ENCODE measurements around the gene RAPGEF2.
"Not testable (repeated sequence)": the region's sequence is repeated elsewhere in the genome, so short reads cannot be mapped to it uniquely, and the experiment has no call there.

The RAPGEF2 gene

DNA sequence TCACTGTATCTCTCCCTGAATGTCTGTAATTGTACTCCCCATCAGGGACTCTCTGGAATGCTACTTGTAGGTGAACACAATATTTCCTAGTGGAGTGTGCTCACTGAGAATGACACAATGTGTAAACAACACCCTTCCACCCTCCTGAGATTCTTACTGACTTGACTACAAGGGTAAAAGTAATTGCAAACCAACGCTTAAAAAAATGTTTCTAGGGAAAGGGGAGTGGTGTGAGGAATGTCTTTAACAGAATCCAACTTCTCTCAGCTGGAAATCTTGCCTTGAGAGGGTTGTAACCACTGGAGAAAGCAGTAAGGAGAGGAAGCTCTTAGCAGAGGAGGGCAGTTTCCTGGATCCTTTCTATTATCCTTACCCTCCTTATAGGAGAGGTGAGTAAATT is 5.1 kb upstream of the RAPGEF2 start:
- no peak for DNase-seq (ENCODE audit: low spot score)

DNA sequence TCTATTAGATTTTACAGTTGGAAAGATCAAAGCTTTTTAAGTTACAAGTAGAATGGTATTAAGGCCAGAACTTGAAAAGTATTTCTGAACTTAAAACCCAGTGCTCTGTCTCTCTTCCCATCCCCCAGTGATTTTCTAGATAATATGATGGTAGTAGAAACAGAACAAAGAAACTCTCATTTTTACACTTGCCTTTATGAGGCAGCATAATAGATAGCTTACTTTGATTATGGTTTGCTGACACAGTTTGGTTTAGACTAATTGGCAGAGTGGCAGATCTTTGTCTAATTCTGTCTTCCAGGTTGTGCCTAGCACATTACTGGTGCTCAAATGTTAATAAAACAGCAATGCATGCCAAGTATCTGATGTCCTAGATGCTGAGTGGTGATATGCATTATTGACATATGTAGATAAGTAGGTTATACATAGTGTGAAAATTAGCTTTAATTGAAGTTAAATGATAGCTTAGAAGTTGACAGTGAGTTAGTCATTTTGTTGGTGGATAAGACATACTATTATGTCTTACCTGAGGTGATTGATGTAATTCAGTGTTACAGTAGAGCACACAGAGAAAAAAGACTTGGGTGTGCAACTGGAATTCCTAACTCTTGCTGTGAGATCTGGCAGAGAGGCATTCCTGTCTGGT is 4.3 kb upstream of the RAPGEF2 start:
- DNase-seq (ENCODE audit: low spot score), result no peak

GRCh38 chr4:159101988-159102621 is 774 bp upstream of the RAPGEF2 start:
- DNase-seq (ENCODE audit: low spot score), result no peak

- peak; percentile 11 for DNase-seq (ENCODE audit: low spot score)
Observed at GRCh38 chr4:159103384-159103990, 608 bp downstream of the RAPGEF2 start.

GRCh38 chr4:159104694-159105414 is 2.0 kb downstream of the RAPGEF2 start:
- DNase-seq (ENCODE audit: low spot score), result peak; percentile 60

GRCh38 chr4:159105761-159106243 is 2.9 kb downstream of the RAPGEF2 start:
- peak; percentile 30 for DNase-seq (ENCODE audit: low spot score)

DNA sequence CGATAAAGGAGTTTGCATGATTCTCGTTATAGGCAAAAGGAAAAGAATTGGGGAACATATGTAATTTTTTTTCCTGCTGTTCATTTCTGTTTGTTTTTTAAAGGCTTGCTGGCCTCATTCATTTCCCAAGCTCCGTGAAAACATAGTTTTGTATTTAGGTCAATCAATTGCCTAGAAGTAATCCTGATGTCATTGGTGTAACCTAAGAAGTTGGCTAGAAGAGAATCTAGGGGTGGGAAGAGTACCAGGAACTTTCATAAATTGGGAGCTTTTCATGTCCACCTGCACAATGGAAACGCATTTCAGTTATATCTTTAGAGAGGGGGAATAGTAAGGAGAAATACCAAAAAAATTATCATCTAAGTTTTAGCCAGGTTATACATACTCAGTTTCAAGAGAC is 3.8 kb downstream of the RAPGEF2 start:
- no peak for DNase-seq (ENCODE audit: low spot score)

GRCh38 chr4:159107203-159107925 is 4.5 kb downstream of the RAPGEF2 start:
- peak; percentile 12 for DNase-seq (ENCODE audit: low spot score)

DNA sequence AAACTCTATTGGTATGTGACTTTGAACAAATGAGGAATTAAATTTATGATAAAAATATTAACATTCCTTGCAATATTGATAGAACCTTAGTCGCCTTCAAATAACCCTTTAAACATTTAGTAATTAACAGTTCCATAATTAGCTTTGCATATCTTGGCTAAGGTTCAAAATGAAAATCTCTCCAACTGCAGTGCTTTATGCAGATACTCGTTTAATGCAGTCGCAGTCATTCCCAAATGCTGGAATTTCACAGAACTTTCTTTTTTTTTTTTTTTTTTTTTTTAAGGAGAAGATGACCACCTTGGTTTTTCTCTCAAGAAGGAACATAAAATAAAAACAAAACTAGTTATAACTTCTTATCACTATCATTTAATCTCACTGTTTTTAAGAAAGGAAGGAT is 5.2 kb downstream of the RAPGEF2 start:
- DNase-seq (ENCODE audit: low spot score), result no peak

- DNase-seq (ENCODE audit: low spot score), result no peak
Observed at GRCh38 chr4:159110961-159111360, 8.1 kb downstream of the RAPGEF2 start.

- DNase-seq (ENCODE audit: low spot score), result no peak
Observed at GRCh38 chr4:159111416-159111815, 8.5 kb downstream of the RAPGEF2 start.

DNA sequence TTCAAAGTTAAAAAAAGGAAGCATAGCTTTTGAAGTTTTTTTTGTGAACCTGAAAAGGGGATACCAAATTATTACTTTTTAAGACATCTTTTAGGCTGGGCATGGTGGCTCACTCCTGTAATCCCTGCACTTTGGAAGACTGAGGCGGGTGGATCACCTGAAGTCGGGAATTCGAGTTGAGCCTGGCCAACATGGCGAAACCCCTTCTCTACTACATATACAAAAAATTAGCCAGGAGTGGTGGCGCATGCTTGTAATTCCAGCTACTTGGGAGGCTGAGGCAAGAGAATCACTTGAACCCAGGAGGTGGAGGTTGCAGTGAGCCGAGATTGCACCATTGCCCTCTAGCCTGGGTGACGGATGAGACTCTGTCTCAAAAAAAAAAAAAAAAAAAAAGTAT is 10.5 kb downstream of the RAPGEF2 start:
- DNase-seq (ENCODE audit: low spot score), result not testable (repeated sequence)

DNA sequence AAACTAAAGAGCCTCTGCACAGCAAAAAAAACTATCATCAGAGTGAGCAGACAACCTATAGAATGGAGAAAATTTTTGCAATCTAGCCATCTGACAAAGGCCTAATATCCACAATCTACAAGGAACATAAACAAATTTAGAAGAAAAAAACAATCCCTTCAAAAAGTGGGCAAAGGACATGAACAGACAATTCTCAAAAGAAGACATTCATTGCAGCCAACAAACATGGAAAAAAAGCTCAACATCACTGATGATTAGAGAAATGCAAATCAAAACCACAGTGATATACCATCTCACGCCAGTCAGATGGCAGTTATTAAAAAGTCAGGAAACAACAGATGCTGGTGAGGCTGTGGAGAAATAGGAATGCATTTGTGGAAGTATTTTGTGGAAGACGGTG is 13.2 kb downstream of the RAPGEF2 start:
- DNase-seq (ENCODE audit: low spot score), result not testable (repeated sequence)

- not testable (repeated sequence) for DNase-seq (ENCODE audit: low spot score)
Observed at GRCh38 chr4:159116693-159117092, 13.8 kb downstream of the RAPGEF2 start.

- no peak for DNase-seq (ENCODE audit: low spot score)
Observed at GRCh38 chr4:159117564-159117963, 14.7 kb downstream of the RAPGEF2 start.

- no peak for DNase-seq (ENCODE audit: low spot score)
Observed at GRCh38 chr4:159117968-159118367, 15.1 kb downstream of the RAPGEF2 start.

GRCh38 chr4:159121371-159121770 is 18.5 kb downstream of the RAPGEF2 start:
- DNase-seq (ENCODE audit: low spot score), result no peak

- DNase-seq (ENCODE audit: low spot score), result no peak
Observed at GRCh38 chr4:159126716-159127115, 23.8 kb downstream of the RAPGEF2 start.

DNA sequence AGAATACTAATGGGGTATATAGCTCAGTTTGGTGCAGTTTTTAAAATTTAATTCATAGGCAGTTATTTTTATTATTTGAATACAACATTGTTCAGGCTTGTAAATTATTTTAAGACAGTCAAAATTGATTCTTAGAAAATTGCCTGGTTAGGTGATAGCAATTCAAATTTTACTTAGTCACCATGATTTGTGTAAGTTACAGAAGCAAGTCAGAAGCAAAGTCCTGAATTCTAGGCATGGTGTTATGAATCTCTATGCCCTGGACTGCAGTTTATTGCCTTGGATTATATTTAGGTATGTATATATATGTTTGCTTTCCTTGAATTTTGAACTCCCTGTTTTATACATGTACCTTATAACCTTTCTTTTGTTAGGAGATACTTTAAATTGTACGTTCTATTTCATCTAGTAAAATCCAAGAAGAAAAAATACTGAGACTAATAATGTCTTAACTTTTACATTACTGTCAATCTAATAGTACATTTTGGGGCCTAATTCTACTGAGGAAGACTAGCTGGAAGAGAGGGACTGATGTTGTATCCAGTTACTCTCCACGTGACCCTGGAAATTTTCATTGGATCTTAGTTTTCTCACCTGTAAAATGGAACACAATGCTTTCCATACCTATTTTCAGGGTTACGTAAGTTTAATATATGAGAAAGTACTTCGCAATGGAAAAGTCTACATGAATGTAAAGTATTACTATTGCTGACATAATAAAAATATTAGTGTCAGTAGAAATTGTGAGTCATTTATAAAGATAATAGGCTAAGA is 25.1 kb downstream of the RAPGEF2 start:
- no peak for DNase-seq (ENCODE audit: low spot score)

- no peak for DNase-seq (ENCODE audit: low spot score)
Observed at GRCh38 chr4:159129814-159130550, 27.1 kb downstream of the RAPGEF2 start.

DNA sequence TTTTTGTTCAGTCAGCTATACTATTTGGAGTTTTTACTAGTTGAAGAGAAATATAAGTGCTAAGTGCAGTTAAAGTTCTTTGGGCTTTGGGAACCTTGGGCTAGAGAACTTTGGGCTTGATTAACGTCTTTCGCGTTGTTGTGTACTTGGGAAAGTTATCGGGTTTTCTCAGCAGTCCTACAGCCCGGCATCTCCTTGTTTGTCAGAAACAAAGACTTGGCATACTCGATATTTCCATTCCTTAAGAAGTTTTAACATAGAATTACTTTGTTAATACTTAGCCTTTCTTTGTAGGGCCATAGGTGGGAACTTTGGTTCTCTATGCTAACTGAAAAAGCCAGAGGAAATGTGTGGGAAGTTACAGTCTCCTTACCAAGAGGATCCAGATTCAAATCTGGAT is 28.7 kb downstream of the RAPGEF2 start:
- no peak for DNase-seq (ENCODE audit: low spot score)
